EL (cell line): ENCODE data around the gene NDUFA3.

ENCODE experiments used
- DNase-seq: peaks from one replicate; pipeline ENCODE4 v3.0.0-alpha.2; 2016

Gene NDUFA3

DNA sequence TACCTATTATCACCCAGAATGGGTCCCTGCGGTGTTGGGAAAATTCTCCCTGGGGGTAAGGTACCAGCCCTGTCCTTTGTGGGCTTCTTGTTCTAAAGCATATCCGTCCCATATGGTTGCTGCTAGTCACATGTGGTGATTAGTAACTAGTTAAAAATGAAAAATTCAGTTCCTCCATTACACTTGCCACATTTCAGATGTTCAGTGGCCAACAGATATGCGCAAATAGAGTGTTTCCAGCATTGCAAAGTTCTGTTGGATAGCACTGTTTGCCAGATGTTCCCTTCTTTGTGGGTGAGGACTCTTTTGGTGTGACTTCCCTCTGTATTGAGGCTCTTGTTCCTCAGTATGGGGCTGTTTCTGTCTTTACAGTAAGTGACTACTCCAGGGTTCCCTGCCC, 38.7 kb downstream of the NDUFA3 start:
- DNase-seq: peak; percentile 30

DNA sequence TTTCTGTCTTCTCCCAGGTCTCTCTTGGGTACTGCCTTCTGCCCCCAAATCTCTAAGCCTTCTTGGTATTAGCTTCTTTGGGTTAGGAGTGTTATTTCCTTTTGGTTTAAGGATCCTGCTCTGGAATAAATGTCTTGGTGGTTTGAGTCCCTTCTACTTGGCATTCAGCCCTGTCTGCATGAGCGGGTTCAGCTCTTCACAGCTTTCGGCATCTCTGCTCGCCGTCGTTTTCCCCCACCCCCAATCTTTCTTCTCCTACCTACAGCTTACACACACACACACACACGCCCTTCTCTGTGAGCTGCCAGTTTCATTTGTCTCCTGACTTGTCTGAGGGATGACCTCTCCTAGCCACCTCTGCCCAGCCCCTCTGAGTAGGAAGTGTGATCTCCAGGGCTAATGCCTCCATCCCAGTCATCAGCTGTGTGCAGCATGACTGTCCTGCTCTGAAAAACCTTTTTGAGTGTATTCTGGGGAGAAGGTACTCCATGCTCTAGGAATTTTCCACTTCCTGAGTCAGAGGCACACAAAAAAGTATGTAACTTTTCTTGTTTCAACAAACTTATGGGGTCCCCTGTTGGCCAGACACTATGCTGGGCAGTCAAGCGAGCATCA, 39.6 kb downstream of the NDUFA3 start:
- no peak for DNase-seq

- DNase-seq: no peak
Measured at GRCh38 chr19:54145541-54146158, 43.0 kb downstream of the NDUFA3 start.

GRCh38 chr19:54147676-54148075, 45.0 kb downstream of the NDUFA3 start:
- DNase-seq: no peak

GRCh38 chr19:54148158-54148557, 45.5 kb downstream of the NDUFA3 start:
- DNase-seq: no peak

DNA sequence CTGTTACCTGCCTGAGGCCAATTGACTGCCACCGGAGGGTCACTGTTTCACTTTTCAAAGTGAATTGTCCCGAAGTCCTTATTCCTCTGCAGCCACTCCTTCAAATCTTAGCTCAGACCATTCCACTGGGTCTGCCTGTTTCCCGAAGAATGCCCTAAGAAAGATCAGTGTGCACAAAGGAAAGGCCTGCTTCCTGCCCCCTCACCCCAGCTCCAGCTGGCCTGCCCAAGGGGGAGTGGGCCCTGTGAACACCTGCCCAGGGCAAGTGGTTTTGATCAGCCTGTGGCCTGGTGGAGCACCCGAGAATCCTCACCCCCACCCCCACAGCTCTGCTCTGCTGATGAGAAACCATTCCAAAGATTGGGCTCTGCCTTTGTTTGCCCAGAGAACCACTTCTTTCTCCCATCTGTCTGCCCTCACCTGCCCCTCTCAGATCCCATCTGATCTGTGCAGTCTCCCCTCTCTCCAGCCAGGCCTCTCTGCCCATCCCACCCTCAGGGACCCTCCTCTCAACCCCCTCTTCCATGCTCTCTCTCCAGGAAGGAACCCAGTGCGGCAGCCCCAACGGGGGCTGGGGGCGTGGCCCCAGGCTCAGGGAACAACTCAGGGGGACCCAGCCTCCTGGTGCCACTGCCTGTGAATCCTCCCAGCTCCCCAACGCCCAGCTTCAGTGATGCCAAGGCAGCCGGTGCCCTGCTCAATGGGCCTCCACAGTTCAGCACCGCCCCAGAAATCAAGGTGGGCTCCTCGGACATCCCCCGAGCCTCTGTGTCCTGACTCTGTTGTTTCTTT, 46.6 kb downstream of the NDUFA3 start:
- no peak for DNase-seq

GRCh38 chr19:54151362-54152035, 48.8 kb downstream of the NDUFA3 start:
- no peak for DNase-seq

DNA sequence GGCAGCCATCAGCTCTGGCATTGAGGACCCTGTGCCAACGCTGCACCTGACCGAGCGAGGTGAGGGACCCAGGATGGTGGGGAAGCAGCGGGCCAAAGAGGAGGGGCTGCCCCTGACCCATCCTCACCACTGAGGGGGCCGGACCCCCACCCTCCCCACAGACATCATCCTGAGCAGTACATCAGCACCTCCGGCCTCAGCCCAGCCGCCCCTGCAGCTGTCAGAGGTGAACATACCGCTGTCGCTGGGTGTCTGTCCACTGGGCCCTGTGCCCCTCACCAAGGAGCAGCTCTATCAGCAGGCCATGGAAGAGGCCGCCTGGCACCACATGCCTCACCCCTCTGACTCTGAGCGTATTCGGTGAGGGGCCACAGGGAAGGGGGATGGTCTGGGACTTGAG, 49.6 kb downstream of the NDUFA3 start:
- DNase-seq: no peak

- no peak for DNase-seq
Measured at GRCh38 chr19:54152878-54153524, 50.3 kb downstream of the NDUFA3 start.

- no peak for DNase-seq
Measured at GRCh38 chr19:54153731-54154326, 51.2 kb downstream of the NDUFA3 start.

- DNase-seq: peak; percentile 69
Measured at GRCh38 chr19:54154603-54155345, 52.1 kb downstream of the NDUFA3 start.

DNA sequence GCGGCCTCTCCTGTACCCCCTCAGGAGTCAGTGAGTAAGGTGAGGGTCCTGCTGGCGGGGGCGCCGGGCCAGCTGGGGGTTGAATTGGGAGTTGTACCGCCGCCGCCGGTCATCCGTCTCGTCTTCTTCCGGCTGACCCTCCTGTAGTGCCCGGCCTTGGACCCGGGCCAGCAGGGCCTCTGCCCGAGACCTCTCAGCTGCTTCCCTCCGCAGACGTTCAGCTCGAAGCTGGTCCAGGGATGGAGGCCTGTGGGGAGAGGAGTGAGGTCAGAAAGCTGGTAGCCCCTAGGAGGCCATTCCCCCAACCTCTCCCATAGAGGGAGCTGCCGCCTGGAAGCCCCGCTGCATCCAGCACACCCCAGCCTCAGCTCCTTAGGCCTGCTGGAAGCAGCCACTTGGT, 53.0 kb downstream of the NDUFA3 start:
- DNase-seq: no peak

- no peak for DNase-seq
Measured at GRCh38 chr19:54156490-54156889, 53.8 kb downstream of the NDUFA3 start.

- no peak for DNase-seq
Measured at GRCh38 chr19:54156953-54157352, 54.3 kb downstream of the NDUFA3 start.
